ENCODE results near the gene GDPD5.

Gene GDPD5

GRCh38 chr11:75532200-75533048 lies 6.7 kb upstream of the GDPD5 start:
- no peaks in the 10 kb centered on the region for H3K27me3 Mint-ChIP-seq
- no peaks in the 10 kb centered on the region for H3K9me3 Mint-ChIP-seq
- peak; percentile 78 to 81 for DNase-seq
- ATAC-seq = peak; percentile 70
- H3K27ac Mint-ChIP-seq = no peak overlapping the region
- peaks cover 26% of the 10 kb centered on the region for H3K4me1 Mint-ChIP-seq
- H3K4me3 Mint-ChIP-seq = no peak overlapping the region

DNA sequence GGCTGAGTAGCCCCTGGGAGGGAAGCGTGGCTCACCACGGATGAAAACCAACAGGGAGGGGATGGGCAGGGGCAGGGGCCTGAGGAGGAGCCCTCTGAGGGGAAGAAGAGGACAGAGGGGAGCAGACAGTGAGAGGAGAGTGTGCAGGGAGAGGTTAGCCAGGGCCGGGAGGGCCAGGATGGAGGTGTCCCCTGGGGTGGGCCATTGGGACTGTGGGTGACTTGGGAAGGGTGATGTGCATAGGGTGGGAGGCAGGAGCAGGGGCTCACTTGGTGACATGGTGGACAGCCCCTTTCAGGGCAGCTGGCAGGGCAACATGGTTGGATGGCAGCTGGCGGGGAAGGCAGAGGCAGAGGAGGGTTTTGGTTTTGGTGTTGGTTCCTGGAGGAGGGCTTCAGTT lies 5.6 kb upstream of the GDPD5 start:
- no peak overlapping the region for H3K27ac Mint-ChIP-seq

GRCh38 chr11:75530577-75530976 lies 4.8 kb upstream of the GDPD5 start:
- no peak overlapping the region for H3K4me3 Mint-ChIP-seq
- ATAC-seq = no peak
- no peaks in the 10 kb centered on the region for H3K27me3 Mint-ChIP-seq
- peak overlapping the region in 1 of 2 donors; percentile 37 for H3K27ac Mint-ChIP-seq
- no peak for DNase-seq
- H3K9me3 Mint-ChIP-seq = no peaks in the 10 kb centered on the region
- peaks cover 13% of the 10 kb centered on the region for H3K4me1 Mint-ChIP-seq

More for the DNA sequence above, 5.6 kb upstream of the GDPD5 start:
- peaks cover 15% of the 10 kb centered on the region for H3K4me1 Mint-ChIP-seq
- no peak for DNase-seq
- H3K27me3 Mint-ChIP-seq = no peaks in the 10 kb centered on the region
- no peak overlapping the region for H3K4me3 Mint-ChIP-seq
- no peaks in the 10 kb centered on the region for H3K9me3 Mint-ChIP-seq
- peak; percentile 10 for ATAC-seq

DNA sequence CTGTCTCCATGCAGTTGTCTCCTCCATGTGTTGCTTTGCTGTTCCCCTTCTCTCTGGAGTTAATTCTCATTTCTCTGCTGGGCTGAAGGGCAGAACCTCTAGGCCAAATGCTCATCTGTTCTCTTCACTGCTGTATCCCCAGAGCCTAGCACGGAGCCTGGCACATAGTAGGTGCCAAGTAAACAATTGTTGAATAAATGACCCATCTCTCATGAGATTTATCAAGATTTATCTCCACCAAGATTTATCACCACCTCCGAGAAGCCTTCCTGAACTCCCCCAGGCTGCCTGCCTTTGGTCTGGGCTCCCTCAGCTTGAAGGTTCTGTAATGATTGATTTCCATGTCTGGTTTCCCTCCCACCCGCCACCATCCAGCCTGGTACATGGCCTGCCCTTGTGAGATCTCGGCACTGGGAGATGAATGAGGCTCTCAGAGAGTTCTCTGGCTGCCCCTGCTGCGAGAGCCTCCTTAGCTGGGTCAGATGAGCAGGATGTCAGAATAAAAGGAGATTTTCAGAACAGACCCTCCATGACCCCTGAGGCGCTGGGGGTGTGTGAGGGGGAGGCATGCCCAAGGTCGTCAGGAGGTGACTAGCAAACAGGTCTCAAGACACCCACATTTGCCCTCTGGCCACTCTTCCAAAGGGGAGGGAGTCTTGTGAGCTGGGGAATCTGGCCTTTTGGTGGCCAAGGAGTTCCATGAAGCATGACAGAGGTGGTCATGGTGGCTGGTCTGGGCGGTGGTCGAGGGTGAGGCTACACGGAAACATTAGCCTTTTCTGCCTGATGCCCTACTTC lies 2.4 kb upstream of the GDPD5 start:
- peaks cover 30% of the 10 kb centered on the region for H3K4me1 Mint-ChIP-seq
- H3K9me3 Mint-ChIP-seq = no peaks in the 10 kb centered on the region
- peaks cover 9% of the 10 kb centered on the region for H3K27me3 Mint-ChIP-seq
- no peak overlapping the region for H3K4me3 Mint-ChIP-seq
- DNase-seq (no peak), ATAC-seq (no peak)
- no peak overlapping the region for H3K27ac Mint-ChIP-seq

GRCh38 chr11:75527130-75527529 lies 1.4 kb upstream of the GDPD5 start:
- Mint-ChIP-seq H3K4me3 (peak overlapping the region; percentile 81 to 84), H3K27me3 (peaks cover 9% of the 10 kb centered on the region)

DNA sequence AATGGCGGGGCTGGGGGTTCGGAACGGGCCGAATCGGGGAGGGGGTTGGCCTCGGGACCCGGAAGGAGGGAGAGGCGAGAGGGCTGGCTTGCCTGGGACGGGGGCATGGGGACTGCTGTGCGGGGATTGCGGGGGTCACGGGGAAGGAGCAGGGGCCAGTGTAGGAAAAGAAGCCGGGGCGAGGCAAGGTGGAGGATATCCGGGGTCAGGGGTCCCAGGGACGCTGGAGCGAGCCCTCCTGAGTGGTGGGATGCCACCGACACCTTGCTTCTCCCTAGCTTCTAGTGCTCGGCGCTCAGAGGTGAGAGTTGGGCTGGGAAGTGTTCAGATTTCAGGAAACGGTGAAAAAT lies 426 bp upstream of the GDPD5 start:
- H3K27me3 Mint-ChIP-seq = peaks cover 9% of the 10 kb centered on the region
- ATAC-seq (no peak), DNase-seq (no peak)
- H3K27ac Mint-ChIP-seq = no peak overlapping the region
- H3K4me3 Mint-ChIP-seq = peak overlapping the region; percentile 81 to 84
- H3K4me1 Mint-ChIP-seq = peaks cover 19% of the 10 kb centered on the region
- no peaks in the 10 kb centered on the region for H3K9me3 Mint-ChIP-seq

More at GRCh38 chr11:75527130-75527529, 1.4 kb upstream of the GDPD5 start:
- Mint-ChIP-seq H3K4me1 (peaks cover 28% of the 10 kb centered on the region), H3K9me3 (no peaks in the 10 kb centered on the region), H3K27ac (no peak overlapping the region)
- no peak for ATAC-seq
- no peak for DNase-seq

- no peaks in the 10 kb centered on the region for H3K9me3 Mint-ChIP-seq
- H3K4me1 Mint-ChIP-seq = peaks cover 17% of the 10 kb centered on the region
- no peak overlapping the region for H3K27ac Mint-ChIP-seq
- ATAC-seq (peak; percentile 27), DNase-seq (peak; percentile 33 to 37)
- peaks cover 9% of the 10 kb centered on the region for H3K27me3 Mint-ChIP-seq
- peak overlapping the region; percentile 62 to 65 for H3K4me3 Mint-ChIP-seq
These were observed 892 bp downstream of the GDPD5 start for GRCh38 chr11:75524665-75525432.

- peak overlapping the region; percentile 62 to 65 for H3K4me3 Mint-ChIP-seq
- ATAC-seq (no peak), DNase-seq (peak in 1 of 2 donors; percentile 18)
- peaks cover 17% of the 10 kb centered on the region for H3K4me1 Mint-ChIP-seq
- H3K27ac Mint-ChIP-seq = peak overlapping the region in 1 of 2 donors; percentile 84
- H3K9me3 Mint-ChIP-seq = no peaks in the 10 kb centered on the region
- peaks cover 9% of the 10 kb centered on the region for H3K27me3 Mint-ChIP-seq
These were observed 1.7 kb downstream of the GDPD5 start for GRCh38 chr11:75523811-75524664.

- no peak overlapping the region for H3K27ac Mint-ChIP-seq
- no peak overlapping the region for H3K4me3 Mint-ChIP-seq
- H3K27me3 Mint-ChIP-seq = peaks cover 9% of the 10 kb centered on the region
- H3K9me3 Mint-ChIP-seq = no peaks in the 10 kb centered on the region
- no peak for DNase-seq
- no peak for ATAC-seq
- peaks cover 17% of the 10 kb centered on the region for H3K4me1 Mint-ChIP-seq
These were observed 2.6 kb downstream of the GDPD5 start for GRCh38 chr11:75523189-75523588.

- Mint-ChIP-seq H3K27me3 (peaks cover 9% of the 10 kb centered on the region), H3K4me3 (no peak overlapping the region), H3K27ac (no peak overlapping the region), H3K9me3 (no peaks in the 10 kb centered on the region), H3K4me1 (peaks cover 23% of the 10 kb centered on the region)
- ATAC-seq (no peak), DNase-seq (no peak)
These were observed 3.3 kb downstream of the GDPD5 start for GRCh38 chr11:75522286-75523044.

DNA sequence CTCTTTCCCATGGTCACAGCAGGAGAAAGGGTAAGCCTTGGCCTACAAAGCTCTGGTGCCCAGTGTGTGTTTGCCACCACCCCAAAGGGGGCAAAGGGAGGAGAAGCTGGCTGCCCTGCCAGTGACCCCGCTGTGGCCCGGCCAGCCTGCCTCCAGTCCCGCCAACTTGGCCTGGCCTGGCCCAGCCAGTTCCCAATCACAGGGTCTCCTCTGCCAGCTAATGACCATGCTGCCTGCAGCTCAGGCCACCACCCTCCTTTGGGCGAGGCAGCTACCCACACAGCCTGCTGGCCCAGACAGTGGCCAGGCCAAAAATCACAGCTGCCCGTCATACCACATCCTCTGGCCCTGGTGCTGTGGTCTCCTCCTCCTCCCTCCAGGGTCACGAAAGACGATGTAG lies 5.1 kb downstream of the GDPD5 start:
- Mint-ChIP-seq H3K9me3 (no peaks in the 10 kb centered on the region), H3K27me3 (peaks cover 9% of the 10 kb centered on the region), H3K4me3 (no peak overlapping the region), H3K27ac (no peak overlapping the region), H3K4me1 (peaks cover 32% of the 10 kb centered on the region)
- ATAC-seq (no peak), DNase-seq (no peak)

DNA sequence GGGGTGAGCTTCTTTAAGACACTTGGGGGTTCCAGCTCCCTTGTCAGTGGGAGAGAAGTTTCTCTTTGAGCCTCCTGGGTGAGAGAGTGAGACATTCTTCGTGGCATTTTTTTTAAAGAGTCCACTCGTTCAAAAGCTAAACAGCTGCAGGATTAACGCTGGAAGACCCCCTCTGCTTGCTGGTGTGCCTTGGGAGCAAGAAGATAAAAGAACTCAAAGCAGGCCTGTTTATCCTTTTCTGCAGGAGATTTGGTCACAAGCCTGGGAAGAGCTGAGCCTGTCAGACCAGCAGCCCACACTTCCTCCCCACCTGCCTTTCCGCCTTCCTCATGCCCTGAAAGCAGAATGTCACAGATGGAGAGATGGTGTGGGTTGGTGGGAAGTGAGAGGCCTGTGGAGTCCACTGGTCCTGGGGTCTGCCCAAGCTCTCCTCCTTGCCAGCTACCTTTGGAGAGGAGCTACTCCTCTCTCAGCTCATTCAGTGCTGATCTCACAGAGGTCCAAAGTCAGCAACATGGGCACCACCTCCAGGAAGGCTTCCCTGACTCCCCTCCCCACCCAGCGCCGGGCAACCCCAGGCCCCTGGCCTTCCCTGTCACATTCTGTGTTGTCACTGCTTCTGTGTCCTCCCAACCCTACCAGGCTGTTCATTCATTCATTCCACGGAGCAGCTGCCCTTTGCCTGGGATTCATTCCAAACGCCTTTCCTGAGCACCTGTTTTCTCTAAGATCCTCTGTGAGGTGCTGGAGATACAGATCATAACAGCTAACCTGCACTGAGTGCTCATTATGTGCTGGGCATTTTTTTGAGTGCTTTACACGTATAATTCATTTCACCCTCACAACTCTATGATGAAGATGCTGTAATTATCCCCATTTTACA lies 6.7 kb downstream of the GDPD5 start:
- Mint-ChIP-seq H3K4me3 (no peak overlapping the region), H3K9me3 (no peaks in the 10 kb centered on the region), H3K4me1 (peaks cover 27% of the 10 kb centered on the region), H3K27me3 (peaks cover 1% of the 10 kb centered on the region), H3K27ac (no peak overlapping the region)
- no peak for DNase-seq
- ATAC-seq = no peak

DNA sequence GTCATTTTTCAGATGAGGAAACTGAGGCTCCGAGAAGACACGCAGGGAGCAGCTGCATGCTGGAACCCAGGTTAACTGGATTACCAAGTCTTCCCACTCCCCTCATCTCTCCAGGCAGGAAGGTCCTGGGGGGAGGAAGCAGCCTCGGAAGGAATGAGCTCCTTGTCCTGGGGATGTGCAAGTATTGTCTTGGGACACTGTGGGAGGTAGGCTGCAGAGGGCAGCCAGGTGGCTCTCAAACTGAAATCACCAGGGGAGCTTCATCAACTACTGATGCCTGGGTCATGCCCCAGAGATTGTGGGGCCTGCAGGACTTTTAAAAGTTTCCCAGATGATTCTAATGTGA lies 7.6 kb downstream of the GDPD5 start:
- DNase-seq = no peak
- Mint-ChIP-seq H3K4me3 (no peak overlapping the region), H3K27ac (no peak overlapping the region), H3K4me1 (peaks cover 20% of the 10 kb centered on the region), H3K27me3 (no peaks in the 10 kb centered on the region), H3K9me3 (no peaks in the 10 kb centered on the region)
- ATAC-seq = no peak
